GM12873 (cell line): ENCODE data around the gene MYO15A.

Source experiments
- CTCF ChIP-seq: IDR thresholded peaks from 2 replicates; pipeline ENCODE4 v1.5.1; 2012; ENCODE audit warnings: low read depth, mild to moderate bottlenecking, moderate library complexity, low read length, control low read depth; ENCODE audit not compliant: insufficient read depth; ENCODE audit errors: missing control alignments

The MYO15A gene

GRCh38 chr17:18108401-18109312 lies at the start of gene MYO15A:
Gene MYO15A, plus strand, starts transcription at chr17:18108756. Its CDS starts 10,045 bp downstream, at chr17:18118801.
- no peak for TF ChIP-seq CTCF

- TF ChIP-seq CTCF = no peak
Measured at GRCh38 chr17:18059283-18059682, 49.3 kb upstream of the MYO15A start.

GRCh38 chr17:18064053-18064452 lies 44.5 kb upstream of the MYO15A start:
- TF ChIP-seq CTCF = no peak

GRCh38 chr17:18065546-18065945 lies 43.0 kb upstream of the MYO15A start:
- TF ChIP-seq CTCF = no peak

- TF ChIP-seq CTCF = no peak
Measured at GRCh38 chr17:18066866-18067265, 41.7 kb upstream of the MYO15A start.

GRCh38 chr17:18069101-18069500 lies 39.5 kb upstream of the MYO15A start:
- no peak for TF ChIP-seq CTCF

GRCh38 chr17:18070861-18071340 lies 37.7 kb upstream of the MYO15A start:
- no peak for TF ChIP-seq CTCF
